T-helper 2 cell treated with Interferon-gamma antibody and Interleukin-4, amounts not matched to agents 5 μg/mL and 100 μg/mL, for 36 hours (primary cell): ENCODE data around the gene NPM1.

Experiments used
- DNase-seq: peaks from one replicate; pipeline ENCODE4 v3.0.0; 2021; ENCODE audit warnings: low spot score
- H3K27ac Mint-ChIP-seq: one replicate; pipeline ENCODE4 v1.8.0; 2021; ENCODE audit warnings: mild to moderate bottlenecking, mixed read lengths
- H3K27me3 Mint-ChIP-seq: one replicate; pipeline ENCODE4 v1.8.0; 2021; ENCODE audit warnings: low read depth, mixed read lengths
- H3K36me3 Mint-ChIP-seq: one replicate; pipeline ENCODE4 v1.8.0; 2021; ENCODE audit warnings: low read depth, mixed read lengths
- H3K4me1 Mint-ChIP-seq: one replicate; pipeline ENCODE4 v1.8.0; 2021; ENCODE audit warnings: low read depth, mixed read lengths
- H3K4me3 Mint-ChIP-seq: one replicate; pipeline ENCODE4 v1.8.0; 2022; ENCODE audit warnings: mild to moderate bottlenecking, moderate library complexity, mixed read lengths
- H3K9me3 Mint-ChIP-seq: one replicate; pipeline ENCODE4 v1.8.0; 2021; ENCODE audit warnings: mixed read lengths

The NPM1 gene

GRCh38 chr5:171422902-171423663, 35.4 kb downstream of the NPM1 start:
- Mint-ChIP-seq H3K27me3 (peaks cover 22% of the 10 kb centered on the region), H3K4me1 (peaks cover 4% of the 10 kb centered on the region), H3K27ac (no peak overlapping the region), H3K4me3 (no peak overlapping the region), H3K36me3 (no peaks in the 10 kb centered on the region), H3K9me3 (no peaks in the 10 kb centered on the region)
- DNase-seq, result no peak

- no peak overlapping the region for H3K4me3 Mint-ChIP-seq
- no peaks in the 10 kb centered on the region for H3K36me3 Mint-ChIP-seq
- no peaks in the 10 kb centered on the region for H3K9me3 Mint-ChIP-seq
- peaks cover 4% of the 10 kb centered on the region for H3K4me1 Mint-ChIP-seq
- no peak for DNase-seq
- H3K27ac Mint-ChIP-seq, result no peak overlapping the region
- peaks cover 22% of the 10 kb centered on the region for H3K27me3 Mint-ChIP-seq
These were observed 37.1 kb downstream of the NPM1 start for GRCh38 chr5:171424726-171425125.

- DNase-seq, result no peak
- Mint-ChIP-seq H3K27ac (no peak overlapping the region), H3K36me3 (no peaks in the 10 kb centered on the region), H3K9me3 (no peaks in the 10 kb centered on the region), H3K27me3 (peaks cover 18% of the 10 kb centered on the region), H3K4me1 (peaks cover 2% of the 10 kb centered on the region), H3K4me3 (no peak overlapping the region)
These were observed 38.1 kb downstream of the NPM1 start for GRCh38 chr5:171425596-171426244.

GRCh38 chr5:171426266-171426665, 38.6 kb downstream of the NPM1 start:
- H3K27ac Mint-ChIP-seq, result no peak overlapping the region
- no peaks in the 10 kb centered on the region for H3K36me3 Mint-ChIP-seq
- peaks cover 12% of the 10 kb centered on the region for H3K27me3 Mint-ChIP-seq
- no peaks in the 10 kb centered on the region for H3K9me3 Mint-ChIP-seq
- no peak overlapping the region for H3K4me3 Mint-ChIP-seq
- no peak for DNase-seq
- no peaks in the 10 kb centered on the region for H3K4me1 Mint-ChIP-seq

- DNase-seq, result no peak
- H3K27ac Mint-ChIP-seq, result no peak overlapping the region
- no peaks in the 10 kb centered on the region for H3K4me1 Mint-ChIP-seq
- no peak overlapping the region for H3K4me3 Mint-ChIP-seq
- H3K9me3 Mint-ChIP-seq, result no peaks in the 10 kb centered on the region
- peaks cover 8% of the 10 kb centered on the region for H3K27me3 Mint-ChIP-seq
- no peaks in the 10 kb centered on the region for H3K36me3 Mint-ChIP-seq
These were observed 39.0 kb downstream of the NPM1 start for GRCh38 chr5:171426680-171427079.

GRCh38 chr5:171427318-171428167, 39.9 kb downstream of the NPM1 start:
- Mint-ChIP-seq H3K27ac (no peak overlapping the region), H3K4me1 (no peaks in the 10 kb centered on the region), H3K36me3 (no peaks in the 10 kb centered on the region), H3K9me3 (no peaks in the 10 kb centered on the region), H3K4me3 (no peak overlapping the region), H3K27me3 (peaks cover under 1% of the 10 kb centered on the region)
- no peak for DNase-seq

- Mint-ChIP-seq H3K36me3 (no peaks in the 10 kb centered on the region), H3K4me1 (no peaks in the 10 kb centered on the region), H3K9me3 (no peaks in the 10 kb centered on the region), H3K27ac (no peak overlapping the region), H3K4me3 (no peak overlapping the region), H3K27me3 (no peaks in the 10 kb centered on the region)
- DNase-seq, result no peak
These were observed 40.6 kb downstream of the NPM1 start for GRCh38 chr5:171428168-171428696.

GRCh38 chr5:171428809-171429542, 41.3 kb downstream of the NPM1 start:
- H3K9me3 Mint-ChIP-seq, result no peaks in the 10 kb centered on the region
- H3K4me1 Mint-ChIP-seq, result no peaks in the 10 kb centered on the region
- H3K27ac Mint-ChIP-seq, result no peak overlapping the region

GRCh38 chr5:171429543-171429910, 41.9 kb downstream of the NPM1 start:
- DNase-seq, result no peak
- no peaks in the 10 kb centered on the region for H3K9me3 Mint-ChIP-seq
- H3K4me1 Mint-ChIP-seq, result no peaks in the 10 kb centered on the region
- H3K27ac Mint-ChIP-seq, result no peak overlapping the region
- no peak overlapping the region for H3K4me3 Mint-ChIP-seq
- no peaks in the 10 kb centered on the region for H3K36me3 Mint-ChIP-seq
- H3K27me3 Mint-ChIP-seq, result no peaks in the 10 kb centered on the region

More at GRCh38 chr5:171428809-171429542, 41.3 kb downstream of the NPM1 start:
- DNase-seq, result no peak
- no peak overlapping the region for H3K4me3 Mint-ChIP-seq
- H3K36me3 Mint-ChIP-seq, result no peaks in the 10 kb centered on the region
- no peaks in the 10 kb centered on the region for H3K27me3 Mint-ChIP-seq

- H3K36me3 Mint-ChIP-seq, result no peaks in the 10 kb centered on the region
- H3K27me3 Mint-ChIP-seq, result no peaks in the 10 kb centered on the region
- no peaks in the 10 kb centered on the region for H3K9me3 Mint-ChIP-seq
- H3K4me1 Mint-ChIP-seq, result no peaks in the 10 kb centered on the region
- H3K27ac Mint-ChIP-seq, result no peak overlapping the region
- no peak overlapping the region for H3K4me3 Mint-ChIP-seq
- no peak for DNase-seq
These were observed 43.7 kb downstream of the NPM1 start for GRCh38 chr5:171431251-171431777.

GRCh38 chr5:171432076-171432475, 44.4 kb downstream of the NPM1 start:
- Mint-ChIP-seq H3K27ac (no peak overlapping the region), H3K36me3 (no peaks in the 10 kb centered on the region), H3K27me3 (no peaks in the 10 kb centered on the region), H3K4me3 (no peak overlapping the region), H3K4me1 (no peaks in the 10 kb centered on the region), H3K9me3 (no peaks in the 10 kb centered on the region)
- DNase-seq, result no peak

GRCh38 chr5:171432583-171433351, 45.1 kb downstream of the NPM1 start:
- DNase-seq, result no peak
- H3K27me3 Mint-ChIP-seq, result no peaks in the 10 kb centered on the region
- no peaks in the 10 kb centered on the region for H3K36me3 Mint-ChIP-seq
- no peak overlapping the region for H3K27ac Mint-ChIP-seq
- H3K4me3 Mint-ChIP-seq, result no peak overlapping the region
- no peaks in the 10 kb centered on the region for H3K9me3 Mint-ChIP-seq
- H3K4me1 Mint-ChIP-seq, result no peaks in the 10 kb centered on the region

GRCh38 chr5:171433352-171433698, 45.7 kb downstream of the NPM1 start:
- no peak overlapping the region for H3K4me3 Mint-ChIP-seq
- no peaks in the 10 kb centered on the region for H3K36me3 Mint-ChIP-seq
- no peak for DNase-seq
- no peaks in the 10 kb centered on the region for H3K9me3 Mint-ChIP-seq
- H3K27me3 Mint-ChIP-seq, result no peaks in the 10 kb centered on the region
- no peaks in the 10 kb centered on the region for H3K4me1 Mint-ChIP-seq
- no peak overlapping the region for H3K27ac Mint-ChIP-seq
